HG02588 (cell line): ENCODE data around the gene RHO.

ENCODE experiments used
- ATAC-seq: cut with Tn5 transposase; IDR thresholded peaks from one replicate; pipeline ENCODE4 v1.9.1; 2021; ENCODE audit warnings: mild to moderate bottlenecking, moderate library complexity; ENCODE audit not compliant: unreplicated experiment

The RHO gene

GRCh38 chr3:129576514-129577352 is 48.3 kb downstream of the RHO start:
- peak; percentile 40 for ATAC-seq

GRCh38 chr3:129577366-129577765 is 48.9 kb downstream of the RHO start:
- ATAC-seq = no peak

- peak; percentile 43 for ATAC-seq
These were observed 49.7 kb downstream of the RHO start for GRCh38 chr3:129577925-129578786.

GRCh38 chr3:129579991-129580390 is 51.6 kb downstream of the RHO start:
- ATAC-seq = no peak

- no peak for ATAC-seq
These were observed 53.2 kb downstream of the RHO start for GRCh38 chr3:129581623-129582022.

- no peak for ATAC-seq
These were observed 54.4 kb downstream of the RHO start for GRCh38 chr3:129582799-129583198.

GRCh38 chr3:129583289-129583688 is 54.9 kb downstream of the RHO start:
- no peak for ATAC-seq

GRCh38 chr3:129584631-129585030 is 56.2 kb downstream of the RHO start:
- no peak for ATAC-seq
